Fibroblast of lung (primary cell): ENCODE measurements around the gene ADAMTS14. TPM values are rescaled to one million over a fixed set of nuclear protein-coding genes. Genes with fewer than 3 reads are reported as not detected.

ENCODE experiments used
- DNase-seq, 2 donors: peaks; one replicate each; pipeline versions ENCODE4 v3.0.0 to v3.0.0-alpha.2; 2010; ENCODE audit warnings: low read depth in 2 of 2
- H2AFZ ChIP-seq: 2 replicates; pipeline ENCODE4 v1.5.1; 2012; ENCODE audit warnings: low read length, control low read depth, inconsistent platforms
- H3K27ac ChIP-seq: 2 replicates; pipeline ENCODE4 v1.5.1; 2011; ENCODE audit warnings: low read length, control low read depth; ENCODE audit not compliant: insufficient read depth
- H3K27me3 ChIP-seq: 2 replicates; pipeline ENCODE4 v1.5.1; 2011; ENCODE audit warnings: mild to moderate bottlenecking, low read length; ENCODE audit not compliant: control insufficient read depth, insufficient read depth
- H3K36me3 ChIP-seq: 2 replicates; pipeline ENCODE4 v1.5.1; 2011; ENCODE audit warnings: low read length; ENCODE audit not compliant: control insufficient read depth, insufficient read depth
- H3K4me1 ChIP-seq: 2 replicates; pipeline ENCODE4 v1.5.1; 2011; ENCODE audit warnings: low read length; ENCODE audit not compliant: control insufficient read depth, insufficient read depth; ENCODE audit errors: extremely low read depth
- H3K4me2 ChIP-seq: 2 replicates; pipeline ENCODE4 v1.5.1; 2011; ENCODE audit warnings: low read length, control low read depth; ENCODE audit not compliant: insufficient read depth; ENCODE audit errors: extremely low read depth
- H3K4me3 ChIP-seq, 4 experiments: fragments of 200-600 bp in 1 of 4; sonication (generic) in 1 of 4; replicated peaks in 1 of 4; 2 replicates each; pipeline ENCODE4 v1.5.1; 2011 to 2016; ENCODE audit warnings: low read length in 4 of 4, low read depth in 3 of 4, mild to moderate bottlenecking in 3 of 4, control low read depth in 2 of 4, inconsistent platforms in 1 of 4, mixed read lengths in 1 of 4; ENCODE audit not compliant: insufficient read depth in 1 of 4; ENCODE audit errors: control extremely low read depth in 1 of 4
- H3K79me2 ChIP-seq: 2 replicates; pipeline ENCODE4 v1.5.1; 2012; ENCODE audit warnings: mild to moderate bottlenecking, low read length, inconsistent platforms; ENCODE audit not compliant: control insufficient read depth, insufficient read depth
- H3K9ac ChIP-seq: 2 replicates; pipeline ENCODE4 v1.5.1; 2011; ENCODE audit warnings: mild to moderate bottlenecking, low read length, control low read depth; ENCODE audit not compliant: insufficient read depth
- H3K9me3 ChIP-seq: 2 replicates; pipeline ENCODE4 v1.5.1; 2012; ENCODE audit warnings: low read depth, low read length; ENCODE audit not compliant: control insufficient read depth, insufficient read depth
- H4K20me1 ChIP-seq: 2 replicates; pipeline ENCODE4 v1.5.1; 2011; ENCODE audit warnings: low read length; ENCODE audit not compliant: control insufficient read depth, insufficient read depth; ENCODE audit errors: extremely low read depth
- EZH2 ChIP-seq: IDR thresholded peaks from 2 replicates; pipeline ENCODE4 v1.5.1; 2012; ENCODE audit warnings: low read length, control low read depth, mild to moderate bottlenecking; ENCODE audit errors: missing control alignments
- polyA plus RNA-seq, 2 donors: library from polyadenylated mRNA; depleted of rRNA in 1 of 2; stranded (reverse) in 1 of 2; unstranded in 1 of 2; fragments of >200 nt; gene quantifications; 2 replicates each; pipeline ENCODE4 v1.2.1, GENCODE V29; 2011 to 2012; ENCODE audit warnings: missing spikeins in 1 of 2
- total RNA-seq: library from RNA; depleted of rRNA; stranded (reverse); fragments of >200 nt; gene quantifications from 2 replicates; pipeline ENCODE4 v1.2.1, GENCODE V29; 2014
- TF ChIP-seq, protein P1 (sequence below), 2 donors: IDR thresholded peaks in 1 of 2; conservative IDR thresholded peaks in 1 of 2; 1 replicate in 1 of 2; 2 replicates in 1 of 2; pipeline ENCODE4 v1.5.1; 2011 to 2012; ENCODE audit warnings: low read length in 2 of 2, control low read depth in 1 of 2, inconsistent platforms in 1 of 2, low read depth in 1 of 2, mild to moderate bottlenecking in 1 of 2

The ADAMTS14 gene
- total and polyA plus RNA-seq, 2 donors (not counting 1 experiment from before 2014, with no cell fraction given) = 4.1 to 6.2 TPM

DNA sequence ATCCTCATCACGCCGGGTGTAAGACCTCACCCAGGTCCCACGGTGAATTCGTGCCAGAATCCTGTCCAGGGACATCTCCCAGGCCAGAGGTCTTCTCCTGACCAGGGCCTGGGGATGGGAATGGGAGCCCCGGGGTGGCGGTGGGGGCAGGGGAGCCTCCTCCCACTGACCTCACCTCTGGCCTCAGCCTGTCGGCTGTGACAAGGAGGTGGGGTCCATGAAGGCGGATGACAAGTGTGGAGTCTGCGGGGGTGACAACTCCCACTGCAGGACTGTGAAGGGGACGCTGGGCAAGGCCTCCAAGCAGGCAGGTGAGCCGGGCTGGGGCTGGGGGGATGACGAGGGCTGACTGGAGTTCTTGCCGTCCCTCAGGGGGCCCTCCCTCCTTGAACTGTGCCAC is 71.6 kb downstream of the ADAMTS14 start:
- no peak overlapping the region for H2AFZ ChIP-seq
- H3K4me1 ChIP-seq = no peaks in the 10 kb centered on the region
- no peaks in the 10 kb centered on the region for H3K9me3 ChIP-seq
- H3K4me2 ChIP-seq = no peak overlapping the region
- TF ChIP-seq EZH2 = no peak
- TF ChIP-seq, protein P1, sequence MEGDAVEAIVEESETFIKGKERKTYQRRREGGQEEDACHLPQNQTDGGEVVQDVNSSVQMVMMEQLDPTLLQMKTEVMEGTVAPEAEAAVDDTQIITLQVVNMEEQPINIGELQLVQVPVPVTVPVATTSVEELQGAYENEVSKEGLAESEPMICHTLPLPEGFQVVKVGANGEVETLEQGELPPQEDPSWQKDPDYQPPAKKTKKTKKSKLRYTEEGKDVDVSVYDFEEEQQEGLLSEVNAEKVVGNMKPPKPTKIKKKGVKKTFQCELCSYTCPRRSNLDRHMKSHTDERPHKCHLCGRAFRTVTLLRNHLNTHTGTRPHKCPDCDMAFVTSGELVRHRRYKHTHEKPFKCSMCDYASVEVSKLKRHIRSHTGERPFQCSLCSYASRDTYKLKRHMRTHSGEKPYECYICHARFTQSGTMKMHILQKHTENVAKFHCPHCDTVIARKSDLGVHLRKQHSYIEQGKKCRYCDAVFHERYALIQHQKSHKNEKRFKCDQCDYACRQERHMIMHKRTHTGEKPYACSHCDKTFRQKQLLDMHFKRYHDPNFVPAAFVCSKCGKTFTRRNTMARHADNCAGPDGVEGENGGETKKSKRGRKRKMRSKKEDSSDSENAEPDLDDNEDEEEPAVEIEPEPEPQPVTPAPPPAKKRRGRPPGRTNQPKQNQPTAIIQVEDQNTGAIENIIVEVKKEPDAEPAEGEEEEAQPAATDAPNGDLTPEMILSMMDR (conservative IDR thresholded peaks at IDR 0.05 in 1 of 2, IDR thresholded peaks at IDR 0.05 in 1 of 2; ENCODE audit: low read depth in 1 of 2, low read length in 2 of 2) = no peak
- no peaks in the 10 kb centered on the region for H3K27me3 ChIP-seq
- H3K9ac ChIP-seq = no peak overlapping the region
- H4K20me1 ChIP-seq = no peaks in the 10 kb centered on the region
- no peak overlapping the region for H3K27ac ChIP-seq
- H3K36me3 ChIP-seq = peaks cover 3% of the 10 kb centered on the region
- H3K4me3 ChIP-seq = no peak overlapping the region
- DNase-seq = no peak
- no peaks in the 10 kb centered on the region for H3K79me2 ChIP-seq

DNA sequence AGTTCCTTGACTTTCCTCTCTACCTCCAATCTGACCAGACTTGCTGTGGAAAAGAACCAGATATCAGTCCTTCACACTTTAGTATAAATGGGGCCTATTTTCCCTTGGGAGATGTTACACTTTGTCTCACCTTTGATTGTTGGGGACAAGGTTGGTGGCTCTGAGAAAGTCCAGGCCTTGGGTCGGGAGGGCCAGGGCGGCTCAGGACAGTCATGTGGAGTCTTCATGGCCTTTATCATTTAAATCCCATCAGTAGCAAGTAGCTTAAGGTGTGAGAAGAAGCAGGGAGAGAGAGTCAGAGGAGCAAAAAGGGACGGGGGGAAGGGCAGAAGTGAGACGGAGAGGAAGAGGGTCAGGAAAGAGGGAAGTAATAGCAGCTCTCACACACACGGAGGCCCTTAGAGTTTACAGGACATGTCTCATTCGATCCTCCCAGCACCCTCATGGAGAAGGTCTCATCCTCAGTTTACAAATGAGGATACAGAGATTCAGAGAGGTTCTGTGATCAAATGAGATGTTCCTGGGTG is 72.4 kb downstream of the ADAMTS14 start:
- Histone ChIP-seq H3K4me2 (no peak overlapping the region), H3K27ac (no peak overlapping the region), H3K79me2 (no peaks in the 10 kb centered on the region), H3K4me1 (no peaks in the 10 kb centered on the region), H3K27me3 (no peaks in the 10 kb centered on the region), H4K20me1 (no peaks in the 10 kb centered on the region), H3K9ac (no peak overlapping the region), H3K9me3 (no peaks in the 10 kb centered on the region), H3K36me3 (peaks cover 3% of the 10 kb centered on the region), H2AFZ (no peak overlapping the region), H3K4me3 (no peak overlapping the region)
- DNase-seq = no peak
- TF ChIP-seq EZH2 = no peak
- TF ChIP-seq, protein P1 (conservative IDR thresholded peaks at IDR 0.05 in 1 of 2, IDR thresholded peaks at IDR 0.05 in 1 of 2; ENCODE audit: low read depth in 1 of 2, low read length in 2 of 2) = no peak

GRCh38 chr10:70745555-70745954 is 73.2 kb downstream of the ADAMTS14 start:
- no peak for DNase-seq
- H3K27ac ChIP-seq = no peak overlapping the region
- H3K27me3 ChIP-seq = no peaks in the 10 kb centered on the region
- H4K20me1 ChIP-seq = no peaks in the 10 kb centered on the region
- H3K9me3 ChIP-seq = no peaks in the 10 kb centered on the region
- no peaks in the 10 kb centered on the region for H3K79me2 ChIP-seq
- no peak for TF ChIP-seq EZH2
- TF ChIP-seq, protein P1 (conservative IDR thresholded peaks at IDR 0.05 in 1 of 2, IDR thresholded peaks at IDR 0.05 in 1 of 2; ENCODE audit: low read depth in 1 of 2, low read length in 2 of 2) = no peak
- H3K4me3 ChIP-seq = no peak overlapping the region
- H3K4me2 ChIP-seq = no peak overlapping the region
- H2AFZ ChIP-seq = no peak overlapping the region
- H3K4me1 ChIP-seq = no peaks in the 10 kb centered on the region
- H3K36me3 ChIP-seq = peaks cover 3% of the 10 kb centered on the region
- H3K9ac ChIP-seq = no peak overlapping the region
